SK-N-SH treated with all-trans-retinoic acid at 6 μM for 48 hours (cell line): ENCODE data around the gene MPPED2.

Experiments used
- ARNTL ChIP-seq: fragments of 450-650 bp; formaldehyde crosslinking; IDR thresholded peaks from 2 replicates; pipeline ENCODE4 v1.5.0; 2020; ENCODE audit warnings: low read depth, mild to moderate bottlenecking, moderate library complexity, borderline replicate concordance
- CREB5 ChIP-seq: fragments of 250-450 bp; sonication (Bioruptor Pico); IDR thresholded peaks from 2 replicates; pipeline ENCODE4 v1.5.1; 2020; ENCODE audit warnings: low read depth, mild to moderate bottlenecking, moderate library complexity
- ESRRG ChIP-seq: fragments of 250-450 bp; sonication (Bioruptor Pico); IDR thresholded peaks from 2 replicates; pipeline ENCODE4 v1.6.1; 2021; ENCODE audit warnings: mild to moderate bottlenecking
- GLIS3 ChIP-seq: fragments of 250-450 bp; sonication (Bioruptor Pico); IDR thresholded peaks from 2 replicates; pipeline ENCODE4 v1.5.0; 2020; ENCODE audit warnings: mild to moderate bottlenecking, moderate library complexity
- OSR1 ChIP-seq: fragments of 250-450 bp; sonication (Bioruptor Pico); IDR thresholded peaks from 2 replicates; pipeline ENCODE4 v1.8.0; 2022; ENCODE audit warnings: moderate library complexity, mild to moderate bottlenecking, inconsistent platforms
- PATZ1 ChIP-seq: fragments of 250-450 bp; sonication (Bioruptor Pico); IDR thresholded peaks from 2 replicates; pipeline ENCODE4 v1.8.0; 2020; ENCODE audit warnings: mild to moderate bottlenecking, moderate library complexity, borderline replicate concordance
- PPARA ChIP-seq: fragments of 250-450 bp; sonication (Bioruptor Pico); IDR thresholded peaks from 2 replicates; pipeline ENCODE4 v1.5.0; 2020; ENCODE audit warnings: mild to moderate bottlenecking, borderline replicate concordance
- RARB ChIP-seq: fragments of 250-450 bp; sonication (Bioruptor Pico); IDR thresholded peaks from 2 replicates; pipeline ENCODE4 v1.8.0; 2021; ENCODE audit warnings: mild to moderate bottlenecking, moderate library complexity
- ZFP3 ChIP-seq: fragments of 250-450 bp; sonication (Bioruptor Pico); IDR thresholded peaks from 2 replicates; pipeline ENCODE4 v1.5.0; 2020; ENCODE audit warnings: mild to moderate bottlenecking, moderate library complexity
- ZFP30 ChIP-seq: fragments of 450-650 bp; formaldehyde crosslinking; IDR thresholded peaks from 2 replicates; pipeline ENCODE4 v1.5.0; 2022; ENCODE audit warnings: mild to moderate bottlenecking, moderate library complexity
- ZNF565 ChIP-seq: fragments of 450-650 bp; formaldehyde crosslinking; conservative IDR thresholded peaks from 2 replicates; pipeline ENCODE4 v1.5.0; 2020; ENCODE audit warnings: low read depth, mild to moderate bottlenecking, moderate library complexity
- TF ChIP-seq, protein P1 (sequence below): fragments of 250-450 bp; sonication (Bioruptor Pico); IDR thresholded peaks from 2 replicates; pipeline ENCODE4 v1.5.1; 2021; ENCODE audit warnings: mild to moderate bottlenecking, moderate library complexity

- TF ChIP-seq CREB5 (CRISPR knock-in tag) (no peak), PPARA (CRISPR knock-in tag) (no peak), OSR1 (CRISPR knock-in tag) (no peak), ESRRG (CRISPR knock-in tag) (no peak), ZNF565 (no peak), ARNTL (CRISPR knock-in tag) (no peak), GLIS3 (CRISPR knock-in tag) (no peak), RARB (no peak), ZFP30 (no peak), PATZ1 (CRISPR knock-in tag) (no peak), ZFP3 (no peak)
- TF ChIP-seq, protein P1, sequence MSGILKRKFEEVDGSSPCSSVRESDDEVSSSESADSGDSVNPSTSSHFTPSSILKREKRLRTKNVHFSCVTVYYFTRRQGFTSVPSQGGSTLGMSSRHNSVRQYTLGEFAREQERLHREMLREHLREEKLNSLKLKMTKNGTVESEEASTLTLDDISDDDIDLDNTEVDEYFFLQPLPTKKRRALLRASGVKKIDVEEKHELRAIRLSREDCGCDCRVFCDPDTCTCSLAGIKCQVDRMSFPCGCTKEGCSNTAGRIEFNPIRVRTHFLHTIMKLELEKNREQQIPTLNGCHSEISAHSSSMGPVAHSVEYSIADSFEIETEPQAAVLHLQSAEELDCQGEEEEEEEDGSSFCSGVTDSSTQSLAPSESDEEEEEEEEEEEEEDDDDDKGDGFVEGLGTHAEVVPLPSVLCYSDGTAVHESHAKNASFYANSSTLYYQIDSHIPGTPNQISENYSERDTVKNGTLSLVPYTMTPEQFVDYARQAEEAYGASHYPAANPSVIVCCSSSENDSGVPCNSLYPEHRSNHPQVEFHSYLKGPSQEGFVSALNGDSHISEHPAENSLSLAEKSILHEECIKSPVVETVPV (CRISPR knock-in tag) = no peak
Measured at GRCh38 chr11:30578406-30578805, 7.7 kb downstream of the MPPED2 start.
